Activated naive CD4-positive, alpha-beta T cell treated with anti-CD3 and anti-CD28 coated beads, Interleukin-2, amount 50 U/mL, for 72 hours (primary cell): ENCODE results near the gene DPF1. TPM values are rescaled to one million over a fixed set of nuclear protein-coding genes. Genes with fewer than 3 reads are reported as not detected.
"Not testable (repeated sequence)": the region's sequence is repeated elsewhere in the genome, so short reads cannot be mapped to it uniquely, and the experiment has no call there.

Source experiments
- ATAC-seq, 2 donors: fragments of 150-1000 bp; cut with Tn5 transposase; 2 replicates each; pipeline ENCODE4 v1.10.0; 2021; ENCODE audit warnings: mild to moderate bottlenecking in 2 of 2, moderate library complexity in 2 of 2
- DNase-seq, 2 donors: peaks; one replicate each; pipeline ENCODE4 v3.0.0; 2021 to 2022; ENCODE audit warnings: low spot score in 2 of 2
- H3K27ac Mint-ChIP-seq, 2 donors: one replicate each; pipeline ENCODE4 v1.8.0; 2022; ENCODE audit warnings: mild to moderate bottlenecking in 2 of 2, mixed read lengths in 2 of 2
- H3K36me3 Mint-ChIP-seq, 2 donors: one replicate each; pipeline ENCODE4 v1.8.0; 2022; ENCODE audit warnings: mixed read lengths in 2 of 2
- H3K9me3 Mint-ChIP-seq, 2 donors: one replicate each; pipeline ENCODE4 v1.8.0; 2022; ENCODE audit warnings: mixed read lengths in 2 of 2
- total RNA-seq, 2 donors: library from RNA; stranded (reverse); gene quantifications; one replicate each; pipeline ENCODE4 v1.2.3, GENCODE V29; 2022

The DPF1 gene
- 1 to 10 TPM in 1 of 2 donors, not detected in 1; 2.1 TPM for total RNA-seq

DNA sequence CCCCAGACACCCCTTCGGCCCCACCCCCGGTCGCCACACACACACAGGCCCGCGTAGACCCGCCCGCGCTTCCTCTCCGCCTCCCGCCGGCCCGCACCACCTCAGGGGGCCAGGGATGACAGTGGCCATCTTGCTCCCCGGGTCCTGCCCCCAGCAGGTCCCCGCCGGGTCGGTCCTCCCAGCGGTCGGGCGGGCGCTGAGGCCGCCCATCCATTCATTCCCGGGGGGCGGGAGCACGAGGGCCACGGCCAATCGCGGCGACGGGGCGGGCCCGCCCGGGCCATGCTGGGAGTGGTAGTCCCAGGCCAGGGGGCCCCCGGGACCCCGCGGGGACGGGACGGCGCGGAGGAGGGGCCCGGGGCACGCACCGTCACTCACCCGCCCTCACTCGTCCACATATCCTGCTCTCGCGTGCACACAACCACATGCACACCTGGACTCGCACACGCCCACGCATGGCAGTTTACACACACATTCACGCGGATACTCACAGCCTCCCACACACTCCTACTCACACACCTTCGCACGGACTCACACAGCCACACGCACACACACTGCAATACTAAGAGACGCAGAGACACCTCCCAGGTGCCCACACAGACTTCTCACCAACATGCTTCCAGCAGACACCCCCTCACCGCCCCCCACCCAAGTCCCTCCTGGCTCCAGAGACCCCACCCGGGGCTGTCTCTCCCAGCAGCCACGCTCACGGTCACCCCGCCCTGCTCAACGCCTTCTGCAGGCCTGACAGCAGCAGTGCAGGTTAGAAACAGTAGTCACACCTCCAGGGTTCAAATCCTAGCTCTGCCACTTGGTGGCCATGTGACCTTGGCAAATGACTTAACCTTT, at the start of gene DPF1:
DPF1 (minus strand) TSS at position 209 of the 849 bp plus-strand sequence; CDS start at position 129, 80 bp downstream.
- H3K27ac Mint-ChIP-seq: no peak within 1 kb of the TSS
- ATAC-seq (peak; percentile 48 to 86), DNase-seq (peak in 1 of 2 donors; percentile 75)
- H3K36me3 Mint-ChIP-seq: peaks cover 9 to 14% of the 10 kb centered on the region in 2 donors
- no peaks in the 10 kb centered on the region for H3K9me3 Mint-ChIP-seq

GRCh38 chr19:38273499-38273898, 49.5 kb upstream of the DPF1 start:
- ATAC-seq: no peak
- H3K36me3 Mint-ChIP-seq: no peaks in the 10 kb centered on the region

GRCh38 chr19:38270587-38271167, 46.7 kb upstream of the DPF1 start:
- H3K36me3 Mint-ChIP-seq: peaks cover 0 to 2% of the 10 kb centered on the region in 2 donors
- DNase-seq: no peak
- ATAC-seq: no peak
- H3K9me3 Mint-ChIP-seq: no peaks in the 10 kb centered on the region
- H3K27ac Mint-ChIP-seq: no peak overlapping the region

More at GRCh38 chr19:38273499-38273898, 49.5 kb upstream of the DPF1 start:
- H3K9me3 Mint-ChIP-seq: no peaks in the 10 kb centered on the region
- no peak overlapping the region for H3K27ac Mint-ChIP-seq
- DNase-seq: no peak

- H3K27ac Mint-ChIP-seq: no peak overlapping the region
Observed at GRCh38 chr19:38268539-38268938, 44.5 kb upstream of the DPF1 start.

DNA sequence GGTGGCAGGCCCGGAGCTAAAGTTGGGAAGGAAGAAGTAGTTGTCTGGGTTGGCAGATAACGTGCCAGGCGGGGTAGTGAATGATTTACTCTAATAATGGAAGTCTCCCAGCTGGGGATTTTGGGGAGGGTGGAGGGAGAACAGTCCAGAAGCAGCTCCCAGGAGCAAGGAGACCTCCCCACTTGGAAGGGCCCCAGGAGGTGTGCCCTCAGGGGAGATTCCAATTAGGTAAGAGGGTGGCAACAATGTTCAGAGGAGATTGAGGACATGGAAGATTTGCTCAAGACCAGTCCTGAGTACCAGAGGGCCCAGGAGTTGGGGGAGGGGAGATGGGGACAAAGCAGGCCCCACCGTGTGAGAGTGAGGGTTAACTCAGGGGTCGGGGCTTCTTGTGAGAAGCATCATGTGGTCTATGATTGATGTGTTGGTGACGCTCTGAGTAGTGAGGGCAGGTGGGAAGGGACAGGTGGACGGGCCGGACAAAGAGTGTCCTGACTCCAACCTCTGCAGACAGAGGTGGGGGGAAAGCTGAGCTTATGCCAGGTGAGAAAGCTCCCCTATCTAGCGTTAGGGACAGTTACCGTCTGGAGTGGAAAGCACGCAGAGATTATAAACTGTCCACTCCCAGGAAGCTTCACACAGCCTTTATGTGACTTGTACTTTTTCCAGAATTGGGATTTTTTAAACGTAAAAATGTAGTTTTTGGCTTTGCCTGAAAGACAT, 43.9 kb upstream of the DPF1 start:
- no peaks in the 10 kb centered on the region for H3K9me3 Mint-ChIP-seq
- DNase-seq: no peak
- H3K27ac Mint-ChIP-seq: peak overlapping the region in 1 of 2 donors; percentile 33
- H3K36me3 Mint-ChIP-seq: peaks cover 5 to 10% of the 10 kb centered on the region in 2 donors
- no peak for ATAC-seq

More at GRCh38 chr19:38268539-38268938, 44.5 kb upstream of the DPF1 start:
- H3K9me3 Mint-ChIP-seq: no peaks in the 10 kb centered on the region
- ATAC-seq (no peak), DNase-seq (no peak)
- peaks cover 5 to 10% of the 10 kb centered on the region in 2 donors for H3K36me3 Mint-ChIP-seq

GRCh38 chr19:38266981-38267597, 43.1 kb upstream of the DPF1 start:
- DNase-seq (no peak), ATAC-seq (no peak)
- H3K9me3 Mint-ChIP-seq: no peaks in the 10 kb centered on the region
- peak overlapping the region in 1 of 2 donors; percentile 33 for H3K27ac Mint-ChIP-seq
- peaks cover 5 to 10% of the 10 kb centered on the region in 2 donors for H3K36me3 Mint-ChIP-seq

DNA sequence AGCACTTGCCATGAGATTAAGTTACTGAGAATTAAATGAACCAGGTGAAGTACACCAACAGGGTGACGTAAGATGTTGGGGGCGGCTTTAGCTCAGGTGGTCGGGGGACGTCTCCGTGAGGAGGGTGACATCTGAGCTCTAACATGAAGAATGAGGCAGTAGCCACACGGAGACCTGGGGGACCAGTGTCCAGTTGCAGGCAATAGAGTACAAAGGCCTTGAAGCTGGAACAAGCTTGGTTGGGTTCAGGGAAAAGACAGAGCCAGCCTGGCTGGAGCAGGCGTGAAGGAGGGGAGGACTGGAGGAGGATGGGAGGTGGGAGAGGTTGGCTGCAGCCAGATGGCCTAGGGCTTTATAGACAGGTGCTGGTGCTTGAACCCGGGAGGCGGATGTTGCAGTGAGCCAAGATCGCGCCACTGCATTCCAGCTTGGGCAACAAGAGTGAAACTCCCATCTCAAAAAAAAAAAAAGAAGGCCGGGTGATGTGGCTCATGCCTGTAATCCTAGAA, 42.0 kb upstream of the DPF1 start:
- Mint-ChIP-seq H3K27ac (peak overlapping the region; percentile 62 to 89), H3K9me3 (no peaks in the 10 kb centered on the region), H3K36me3 (peaks cover 5 to 10% of the 10 kb centered on the region in 2 donors)
- ATAC-seq (no peak), DNase-seq (no peak)

DNA sequence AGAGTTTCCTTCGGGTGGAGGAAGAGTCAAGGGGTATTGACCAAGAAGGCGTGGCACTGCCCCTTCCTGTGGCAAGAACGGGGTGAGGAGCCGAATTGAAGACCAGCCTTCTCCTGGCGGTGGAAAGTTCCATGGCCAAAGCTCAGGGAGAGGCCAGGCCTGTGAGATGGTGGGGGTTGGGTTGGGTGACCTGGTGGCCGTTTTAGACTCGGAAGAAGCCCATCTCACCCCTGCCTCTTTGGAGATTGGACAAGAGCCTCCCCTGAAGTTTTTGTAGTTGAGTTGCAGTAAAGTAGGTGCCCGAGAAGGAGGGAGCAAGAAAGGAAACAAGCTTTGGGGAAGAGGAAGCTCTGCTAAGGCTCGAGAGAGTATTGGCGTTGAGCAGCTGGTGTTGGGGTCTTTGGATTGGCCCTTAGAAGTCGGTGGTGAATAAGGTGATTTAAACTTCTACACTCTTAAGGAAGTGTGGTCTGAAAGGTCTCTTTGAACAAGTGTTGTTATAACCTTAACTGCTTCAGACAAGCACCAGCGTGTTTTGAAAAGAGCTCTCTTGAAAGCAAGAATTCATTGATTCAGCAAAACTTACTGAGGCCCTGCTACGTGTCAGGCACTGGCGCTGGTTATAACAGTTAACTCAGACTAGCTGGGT, 41.3 kb upstream of the DPF1 start:
- no peaks in the 10 kb centered on the region for H3K9me3 Mint-ChIP-seq
- ATAC-seq (no peak), DNase-seq (no peak)
- H3K36me3 Mint-ChIP-seq: peaks cover 5 to 10% of the 10 kb centered on the region in 2 donors
- peak overlapping the region; percentile 24 to 89 for H3K27ac Mint-ChIP-seq

DNA sequence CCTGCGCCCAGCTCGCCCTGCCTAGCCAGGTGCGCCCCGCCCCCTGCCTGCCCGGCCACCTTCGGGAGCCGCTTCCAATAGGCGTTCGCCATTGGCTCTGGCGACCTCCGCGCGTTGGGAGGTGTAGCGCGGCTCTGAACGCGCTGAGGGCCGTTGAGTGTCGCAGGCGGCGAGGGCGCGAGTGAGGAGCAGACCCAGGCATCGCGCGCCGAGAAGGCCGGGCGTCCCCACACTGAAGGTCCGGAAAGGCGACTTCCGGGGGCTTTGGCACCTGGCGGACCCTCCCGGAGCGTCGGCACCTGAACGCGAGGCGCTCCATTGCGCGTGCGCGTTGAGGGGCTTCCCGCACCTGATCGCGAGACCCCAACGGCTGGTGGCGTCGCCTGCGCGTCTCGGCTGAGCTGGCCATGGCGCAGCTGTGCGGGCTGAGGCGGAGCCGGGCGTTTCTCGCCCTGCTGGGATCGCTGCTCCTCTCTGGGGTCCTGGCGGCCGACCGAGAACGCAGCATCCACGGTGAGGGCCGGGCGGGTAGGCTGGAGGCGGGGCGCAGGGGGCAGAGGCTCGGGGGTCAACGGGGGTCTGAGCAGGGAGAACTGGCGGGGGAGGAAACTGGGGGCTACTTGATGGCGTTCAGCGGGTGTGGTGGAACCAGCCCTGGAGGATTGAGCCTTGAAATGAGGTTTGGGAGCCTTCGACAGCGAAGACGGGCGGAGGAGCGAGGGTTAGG, 40.6 kb upstream of the DPF1 start, which contains the start of gene SPINT2:
SPINT2 (plus strand) TSS at position 88 of the 727 bp plus-strand sequence; CDS start at position 408, 320 bp downstream.
- Mint-ChIP-seq H3K9me3 (no peaks in the 10 kb centered on the region), H3K36me3 (peaks cover 5 to 10% of the 10 kb centered on the region in 2 donors), H3K27ac (peak within 1 kb of the TSS; percentile 89 to 94)
- ATAC-seq (peak; percentile 46 to 53), DNase-seq (no peak)

DNA sequence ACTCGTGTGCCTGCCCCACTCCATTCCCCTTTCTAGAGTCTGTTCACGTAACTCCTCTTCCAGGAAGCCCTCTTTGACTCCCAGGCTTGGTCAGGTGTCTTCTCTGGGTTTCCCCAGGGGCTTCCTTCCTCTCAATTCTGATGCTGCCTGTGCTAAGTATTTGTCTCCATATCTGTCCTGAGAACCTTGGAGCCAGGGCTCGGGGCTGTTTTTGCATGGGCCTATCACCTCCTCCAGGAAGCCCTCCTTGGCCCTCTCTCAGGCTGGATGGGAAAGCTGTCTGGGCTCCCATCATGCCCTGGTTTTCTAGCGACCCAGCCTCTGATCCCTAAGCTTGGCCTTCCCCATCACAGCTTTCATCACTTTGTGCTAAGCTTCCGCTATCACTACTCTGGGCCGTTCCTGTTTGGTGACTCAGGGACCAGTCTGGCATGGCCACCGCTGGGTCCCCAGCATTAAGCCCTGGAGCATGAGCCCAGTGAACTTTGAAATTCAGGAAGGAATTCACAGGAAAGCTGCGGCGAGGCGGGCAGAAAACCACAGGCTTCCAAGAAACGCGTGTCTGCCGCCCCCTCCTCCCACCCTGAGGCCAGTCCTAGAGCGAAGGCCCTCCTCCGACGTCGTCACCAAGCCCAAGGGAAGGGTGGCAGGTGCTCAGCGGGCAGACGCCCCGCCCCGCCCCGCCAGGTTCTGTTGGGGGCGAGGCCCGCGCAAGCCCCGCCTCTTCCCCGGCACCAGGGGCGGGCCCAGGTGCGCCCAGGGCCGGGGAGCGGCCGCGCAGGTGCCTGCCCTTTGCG, 39.9 kb upstream of the DPF1 start:
- peak; percentile 87 to 91 for ATAC-seq
- Mint-ChIP-seq H3K9me3 (no peaks in the 10 kb centered on the region), H3K36me3 (peaks cover 5 to 10% of the 10 kb centered on the region in 2 donors), H3K27ac (peak overlapping the region; percentile 89 to 94)
- peak; percentile 83 to 88 for DNase-seq

GRCh38 chr19:38262585-38263268, 38.7 kb upstream of the DPF1 start:
- H3K9me3 Mint-ChIP-seq: no peaks in the 10 kb centered on the region
- ATAC-seq (no peak), DNase-seq (no peak)
- H3K27ac Mint-ChIP-seq: peak overlapping the region in 1 of 2 donors; percentile 89
- peaks cover 5 to 10% of the 10 kb centered on the region in 2 donors for H3K36me3 Mint-ChIP-seq

GRCh38 chr19:38261942-38262341, 37.9 kb upstream of the DPF1 start:
- not testable (repeated sequence) for DNase-seq, H3K9me3 Mint-ChIP-seq, ATAC-seq, H3K36me3 Mint-ChIP-seq, H3K27ac Mint-ChIP-seq

- Mint-ChIP-seq H3K36me3 (no peaks in the 10 kb centered on the region), H3K27ac (no peak overlapping the region), H3K9me3 (no peaks in the 10 kb centered on the region)
- DNase-seq (no peak), ATAC-seq (no peak)
Observed at GRCh38 chr19:38255383-38256014, 31.5 kb upstream of the DPF1 start.

GRCh38 chr19:38253788-38254187, 29.8 kb upstream of the DPF1 start:
- H3K36me3 Mint-ChIP-seq: no peaks in the 10 kb centered on the region
- ATAC-seq (no peak), DNase-seq (no peak)
- no peaks in the 10 kb centered on the region for H3K9me3 Mint-ChIP-seq
- H3K27ac Mint-ChIP-seq: no peak overlapping the region
